HG03571 (cell line): ENCODE measurements around the gene SIPA1L3.

Source experiments
- ATAC-seq: cut with Tn5 transposase; IDR thresholded peaks from one replicate; pipeline ENCODE4 v1.9.1; 2021; ENCODE audit not compliant: unreplicated experiment

Gene SIPA1L3

GRCh38 chr19:37973666-37974065, 66.7 kb downstream of the SIPA1L3 start:
- no peak for ATAC-seq

DNA sequence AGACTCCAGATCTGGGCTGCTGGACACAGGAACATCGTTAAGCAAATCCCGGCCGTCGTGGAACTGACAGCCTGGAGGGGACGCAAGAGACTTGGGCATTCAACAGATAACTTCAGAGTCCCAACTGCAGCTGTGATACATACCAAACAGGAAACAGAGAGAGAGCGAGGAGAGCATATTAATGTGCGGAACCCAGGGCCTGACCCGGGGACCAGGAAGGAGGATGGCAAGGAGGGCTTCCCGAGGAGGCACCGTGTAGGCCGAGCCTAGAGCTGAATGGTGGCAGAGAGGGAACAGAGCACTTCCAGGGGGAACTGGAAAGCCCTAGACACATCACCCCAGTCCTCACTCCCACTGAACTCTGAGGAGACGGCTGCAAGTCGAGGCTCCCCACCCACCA, 68.1 kb downstream of the SIPA1L3 start:
- ATAC-seq = no peak

DNA sequence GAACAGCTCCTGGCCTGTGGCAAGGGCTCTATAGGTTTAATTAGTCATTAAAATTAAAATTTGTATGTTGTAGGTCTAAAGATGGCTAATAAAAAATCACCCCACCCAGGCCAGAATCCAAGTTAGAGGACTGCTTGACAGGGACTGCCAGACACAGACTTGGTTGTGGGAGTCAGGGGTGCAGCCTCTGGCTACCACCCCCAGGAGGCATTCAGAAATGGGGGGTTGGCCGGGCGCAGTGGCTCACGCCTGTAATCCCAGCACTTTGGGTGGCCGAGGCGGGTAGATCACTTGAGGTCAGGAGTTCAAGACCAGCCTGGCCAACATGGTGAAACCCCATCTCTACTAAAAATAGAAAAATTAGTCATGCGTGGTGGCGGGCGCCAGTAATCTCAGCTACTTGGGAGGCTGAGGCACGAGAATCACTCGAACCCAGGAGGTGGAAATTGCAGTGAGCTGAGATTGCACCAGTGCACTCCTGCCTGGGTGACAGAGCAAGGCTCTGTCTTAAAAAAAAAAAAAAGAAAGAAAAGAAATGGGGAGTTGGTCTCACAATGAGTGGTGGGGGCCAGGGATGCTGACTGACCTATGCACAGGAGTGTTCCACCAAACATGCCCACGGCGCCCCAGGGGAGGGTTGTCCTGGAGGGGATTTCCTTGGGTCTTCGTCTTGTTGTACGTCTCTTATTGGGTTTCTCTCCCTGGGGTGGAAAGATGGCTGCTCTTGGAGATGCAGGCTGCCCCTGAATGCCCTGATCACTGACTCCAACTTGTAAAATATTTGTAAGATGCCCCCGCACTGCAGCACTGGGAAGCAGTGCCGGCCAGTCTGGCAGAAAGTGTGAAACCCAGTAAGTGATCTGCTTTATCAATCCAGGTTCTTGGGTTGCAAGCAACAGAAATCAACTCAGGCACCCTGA, 68.8 kb downstream of the SIPA1L3 start:
- no peak for ATAC-seq

GRCh38 chr19:37977391-37977790, 70.4 kb downstream of the SIPA1L3 start:
- ATAC-seq = no peak

GRCh38 chr19:37977992-37978391, 71.0 kb downstream of the SIPA1L3 start:
- ATAC-seq = no peak

DNA sequence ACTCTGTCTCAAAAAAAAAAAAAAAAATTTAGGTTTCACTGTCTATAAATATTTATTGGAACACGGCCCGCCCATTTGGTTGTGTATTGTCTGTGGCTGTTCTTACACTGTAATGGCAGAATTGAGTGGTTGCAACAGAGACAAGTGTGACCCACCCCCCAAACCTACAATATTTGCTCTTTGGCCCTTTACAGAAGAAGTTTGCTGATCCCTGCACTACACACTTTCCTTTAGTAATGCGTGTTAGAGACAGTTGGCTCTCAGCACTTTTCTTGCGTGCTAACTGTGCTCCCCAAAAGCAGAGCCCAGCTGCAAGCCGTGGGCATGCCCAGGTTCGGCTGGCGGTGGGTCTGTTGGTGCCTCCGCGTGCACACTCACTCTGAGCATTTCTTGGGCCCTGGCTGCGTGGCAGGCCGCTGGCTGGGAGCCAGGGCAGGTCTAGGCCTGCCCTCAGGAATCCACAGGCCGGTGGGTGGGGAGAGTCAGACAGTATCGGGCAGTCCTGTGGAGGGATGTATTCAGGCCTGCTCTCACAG, 72.6 kb downstream of the SIPA1L3 start:
- ATAC-seq = no peak

DNA sequence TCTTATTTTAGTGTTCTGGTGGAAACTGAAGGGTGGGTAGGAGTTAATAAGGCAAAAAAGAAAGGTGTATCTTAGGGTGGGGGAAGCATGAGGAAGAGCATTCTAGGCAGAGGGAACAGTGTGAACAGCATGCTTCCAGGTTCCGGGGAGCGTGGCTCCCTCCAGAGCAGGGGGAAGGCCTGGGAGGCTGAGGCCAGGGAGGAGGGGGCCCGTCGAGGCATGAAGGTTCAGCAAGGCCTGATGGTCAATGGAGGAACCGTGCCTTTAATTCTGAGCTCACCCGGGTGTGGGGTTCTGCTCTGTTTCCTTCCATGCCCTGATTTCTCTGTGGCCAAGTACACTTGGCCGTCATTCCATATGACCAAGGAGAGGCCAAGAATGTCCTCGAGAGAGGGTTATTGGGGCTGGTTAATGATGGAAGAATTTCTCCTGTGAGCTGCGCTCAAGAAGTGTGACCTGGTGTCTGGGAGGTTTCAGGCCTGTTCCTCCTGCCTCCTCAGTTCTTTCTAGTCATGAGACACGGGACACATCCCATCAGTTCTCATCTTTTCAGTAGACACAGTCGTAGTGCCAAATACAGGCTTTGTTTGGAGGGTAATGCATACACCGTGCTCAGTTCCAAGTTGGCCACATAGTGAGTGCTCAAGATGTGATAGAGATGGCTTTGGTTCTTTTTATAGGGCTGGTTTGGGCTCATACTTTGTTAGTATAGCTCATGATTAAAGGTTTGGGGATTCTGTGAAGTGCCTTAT, 73.6 kb downstream of the SIPA1L3 start:
- no peak for ATAC-seq

DNA sequence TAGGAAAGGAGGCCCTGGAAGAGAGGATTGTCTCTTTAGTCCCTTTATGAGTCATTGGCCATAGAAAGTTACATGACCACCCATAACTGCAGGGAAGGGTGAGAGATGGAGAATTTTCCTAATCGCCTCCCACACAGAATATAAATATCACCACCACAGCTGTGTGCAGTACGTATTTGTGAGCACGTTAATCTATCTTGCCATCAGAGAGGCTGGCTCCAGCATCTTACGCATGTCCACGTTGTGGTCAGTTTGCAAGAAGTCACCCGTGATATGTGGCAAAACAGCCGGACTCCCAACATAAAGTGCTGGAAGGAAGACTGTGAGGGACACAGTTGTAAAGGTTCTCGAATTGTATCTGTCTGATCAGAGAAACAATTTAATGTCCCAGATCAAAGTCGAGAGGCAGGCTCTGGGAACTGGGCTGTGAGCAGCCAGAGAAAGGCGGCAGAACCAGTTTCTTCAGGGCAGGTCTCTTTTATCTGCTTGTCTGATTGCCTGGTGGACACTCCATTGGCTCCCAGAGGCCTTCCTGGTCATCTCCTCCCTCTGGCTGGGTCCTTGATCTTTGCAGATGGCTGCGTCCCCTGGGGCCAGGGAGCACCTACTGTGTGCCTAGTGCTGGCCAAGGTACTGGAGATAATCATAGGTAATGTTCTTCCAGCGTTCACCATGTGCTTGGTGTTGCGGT, 74.9 kb downstream of the SIPA1L3 start:
- ATAC-seq = no peak

- ATAC-seq = no peak
Observed at GRCh38 chr19:37982655-37983054, 75.6 kb downstream of the SIPA1L3 start.

- ATAC-seq = no peak
Observed at GRCh38 chr19:37983153-37983552, 76.1 kb downstream of the SIPA1L3 start.

DNA sequence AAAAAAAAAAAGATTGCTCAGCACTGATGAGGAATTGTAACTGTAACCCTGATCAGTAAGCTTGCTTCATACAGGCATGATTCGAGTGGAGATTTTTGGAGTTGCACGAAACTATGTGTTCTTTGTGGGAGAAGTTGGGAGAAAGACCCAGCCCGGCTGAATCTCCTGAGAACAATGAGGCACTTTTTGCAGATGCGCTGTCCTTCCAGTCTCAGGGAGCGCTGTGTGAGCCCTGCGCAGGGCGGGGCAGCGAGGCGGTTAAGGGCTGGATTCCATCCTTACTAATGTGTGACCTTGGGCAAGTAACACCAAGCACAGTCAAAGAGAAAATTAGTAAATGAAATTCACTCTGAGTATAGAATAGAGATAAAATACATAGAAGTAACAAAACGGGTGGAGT, 76.9 kb downstream of the SIPA1L3 start:
- ATAC-seq = no peak

- no peak for ATAC-seq
Observed at GRCh38 chr19:37986048-37986750, 79.2 kb downstream of the SIPA1L3 start.

DNA sequence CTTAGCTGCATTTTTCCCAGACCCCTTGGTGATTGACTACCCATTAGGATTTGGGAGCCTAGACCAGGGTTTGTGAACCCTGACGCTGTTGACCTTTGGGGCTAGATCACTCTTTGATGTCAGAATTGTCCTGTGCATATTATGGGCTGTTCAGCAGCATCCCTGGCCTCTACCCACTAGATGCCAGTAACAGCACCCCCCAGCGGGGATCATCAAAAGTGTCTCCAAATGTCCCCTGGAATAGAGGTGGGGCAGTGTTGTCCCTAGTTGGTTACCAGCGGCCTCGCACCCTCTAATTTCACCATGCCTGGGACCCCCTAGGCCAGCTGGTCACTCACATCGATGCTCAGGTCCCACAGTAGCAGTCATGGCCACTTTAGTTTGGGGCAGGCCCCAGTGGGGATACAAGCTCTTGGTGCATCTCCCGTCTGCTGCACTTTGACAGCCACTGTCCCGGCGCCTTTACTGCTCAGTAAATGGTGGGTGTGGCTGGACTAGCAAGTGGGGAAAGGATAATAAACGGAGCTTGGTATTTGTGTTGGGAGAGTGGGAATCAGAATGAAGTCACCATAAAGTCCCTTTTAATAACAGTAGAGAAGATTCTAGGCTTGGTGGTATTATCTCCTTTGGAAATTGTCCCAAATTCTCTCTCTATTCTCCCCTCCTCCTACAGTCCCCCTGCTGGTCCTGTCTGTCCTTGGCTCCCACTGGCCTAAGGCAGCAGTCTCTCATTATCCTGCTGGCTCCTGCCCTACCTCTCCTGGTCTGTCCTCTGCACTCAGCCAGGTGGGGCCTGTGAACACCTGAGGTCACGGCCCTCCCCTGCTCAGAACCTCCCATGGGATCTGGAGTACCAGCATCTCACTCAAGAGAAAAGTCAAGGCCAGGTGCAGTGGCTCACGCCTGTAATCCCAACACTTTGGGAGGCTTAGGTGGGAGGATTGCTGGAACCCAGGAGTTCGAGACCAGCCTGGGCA, 80.6 kb downstream of the SIPA1L3 start:
- ATAC-seq = no peak

- ATAC-seq = no peak
Observed at GRCh38 chr19:37988758-37989635, 82.0 kb downstream of the SIPA1L3 start.

GRCh38 chr19:37989855-37990254, 82.8 kb downstream of the SIPA1L3 start:
- no peak for ATAC-seq

DNA sequence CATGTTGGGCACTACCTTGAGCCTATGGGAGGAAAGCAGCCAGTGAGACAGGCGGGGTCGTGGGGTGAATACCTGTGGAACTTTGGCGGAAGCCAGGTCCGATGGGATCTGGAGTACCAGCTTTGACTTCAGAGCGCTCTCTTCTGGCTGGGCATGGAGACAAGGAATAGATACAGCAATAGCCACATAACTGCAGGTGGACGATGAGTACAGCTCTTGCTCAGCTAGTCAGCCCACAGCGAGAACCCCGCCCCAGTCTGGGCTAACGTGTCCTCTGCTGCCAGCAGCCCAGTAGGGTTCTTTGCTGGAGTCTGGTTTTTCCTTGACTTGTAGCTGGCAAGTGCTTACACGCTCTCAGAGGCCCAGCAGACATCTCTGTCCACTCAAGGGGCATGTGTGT, 83.4 kb downstream of the SIPA1L3 start:
- ATAC-seq = no peak

GRCh38 chr19:37991176-37991835, 84.3 kb downstream of the SIPA1L3 start:
- ATAC-seq = no peak

GRCh38 chr19:37991841-37992248, 84.8 kb downstream of the SIPA1L3 start:
- ATAC-seq = no peak
